Glutamatergic neuron (in vitro differentiated cells): ENCODE results near the gene RAD51B. TPM values are rescaled to one million over a fixed set of nuclear protein-coding genes. Genes with fewer than 3 reads are reported as not detected.

Experiments
- DNase-seq: peaks from one replicate; pipeline ENCODE4 v3.0.0; 2022
- H3K27ac Mint-ChIP-seq: one replicate; pipeline ENCODE4 v1.8.0; 2020; ENCODE audit warnings: mild to moderate bottlenecking, mixed read lengths, inconsistent platforms; ENCODE audit not compliant: unreplicated experiment
- H3K27me3 Mint-ChIP-seq: one replicate; pipeline ENCODE4 v1.8.0; 2020; ENCODE audit warnings: mild to moderate bottlenecking, moderate library complexity, mixed read lengths, inconsistent platforms; ENCODE audit not compliant: unreplicated experiment
- H3K36me3 Mint-ChIP-seq: one replicate; pipeline ENCODE4 v1.8.0; 2020; ENCODE audit warnings: mild to moderate bottlenecking, mixed read lengths, inconsistent platforms; ENCODE audit not compliant: unreplicated experiment
- H3K4me1 Mint-ChIP-seq: one replicate; pipeline ENCODE4 v1.8.0; 2020; ENCODE audit warnings: mild to moderate bottlenecking, low read depth, mixed read lengths, inconsistent platforms; ENCODE audit not compliant: unreplicated experiment
- H3K4me3 Mint-ChIP-seq: one replicate; pipeline ENCODE4 v1.8.0; 2020; ENCODE audit warnings: mild to moderate bottlenecking, mixed read lengths, inconsistent platforms; ENCODE audit not compliant: unreplicated experiment
- H3K9me3 Mint-ChIP-seq: one replicate; pipeline ENCODE4 v1.8.0; 2020; ENCODE audit warnings: mild to moderate bottlenecking, moderate library complexity, mixed read lengths, inconsistent platforms; ENCODE audit not compliant: unreplicated experiment
- total RNA-seq: library from RNA; stranded (reverse); fragmentation: NEBNext Ultra II Directional; extraction: Animal tissue kit (Norgen Biotek cat#: 25700); gene quantifications from one replicate; pipeline ENCODE4 v1.2.1, GENCODE V29; 2021; ENCODE audit not compliant: unreplicated experiment
- TF ChIP-seq, protein P1 (sequence below): fragments of 200-600 bp; sonication (generic); IDR thresholded peaks from one replicate; pipeline ENCODE4 v1.5.0; 2021; ENCODE audit not compliant: partially characterized antibody, unreplicated experiment

Gene RAD51B
- total RNA-seq, 1 donor from 2014 or later, result 9.7 TPM

DNA sequence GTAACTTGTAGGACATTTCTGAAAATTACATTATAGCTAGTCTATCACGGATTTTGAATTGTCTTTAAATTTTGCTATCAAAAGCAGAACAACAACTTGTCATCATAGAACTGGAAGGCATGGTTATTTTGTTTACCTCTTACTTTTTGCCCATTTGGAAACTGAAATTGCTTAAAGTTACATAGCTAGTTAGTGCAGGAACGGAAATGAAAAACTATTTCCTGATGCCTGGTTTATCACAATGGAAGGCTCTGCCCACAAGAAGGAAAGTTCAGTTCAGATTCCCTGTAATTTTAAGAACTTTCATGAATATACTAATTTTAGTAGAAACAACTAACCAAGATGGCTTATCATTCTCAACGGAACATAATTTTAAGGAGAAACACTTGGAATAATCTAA, 427.7 kb downstream of the RAD51B start:
- Mint-ChIP-seq H3K27me3 (no peaks in the 10 kb centered on the region), H3K36me3 (no peaks in the 10 kb centered on the region), H3K9me3 (no peaks in the 10 kb centered on the region), H3K4me1 (no peaks in the 10 kb centered on the region), H3K27ac (no peak overlapping the region), H3K4me3 (no peak overlapping the region)
- TF ChIP-seq, protein P1, sequence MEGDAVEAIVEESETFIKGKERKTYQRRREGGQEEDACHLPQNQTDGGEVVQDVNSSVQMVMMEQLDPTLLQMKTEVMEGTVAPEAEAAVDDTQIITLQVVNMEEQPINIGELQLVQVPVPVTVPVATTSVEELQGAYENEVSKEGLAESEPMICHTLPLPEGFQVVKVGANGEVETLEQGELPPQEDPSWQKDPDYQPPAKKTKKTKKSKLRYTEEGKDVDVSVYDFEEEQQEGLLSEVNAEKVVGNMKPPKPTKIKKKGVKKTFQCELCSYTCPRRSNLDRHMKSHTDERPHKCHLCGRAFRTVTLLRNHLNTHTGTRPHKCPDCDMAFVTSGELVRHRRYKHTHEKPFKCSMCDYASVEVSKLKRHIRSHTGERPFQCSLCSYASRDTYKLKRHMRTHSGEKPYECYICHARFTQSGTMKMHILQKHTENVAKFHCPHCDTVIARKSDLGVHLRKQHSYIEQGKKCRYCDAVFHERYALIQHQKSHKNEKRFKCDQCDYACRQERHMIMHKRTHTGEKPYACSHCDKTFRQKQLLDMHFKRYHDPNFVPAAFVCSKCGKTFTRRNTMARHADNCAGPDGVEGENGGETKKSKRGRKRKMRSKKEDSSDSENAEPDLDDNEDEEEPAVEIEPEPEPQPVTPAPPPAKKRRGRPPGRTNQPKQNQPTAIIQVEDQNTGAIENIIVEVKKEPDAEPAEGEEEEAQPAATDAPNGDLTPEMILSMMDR, result no peak
- DNase-seq, result no peak

DNA sequence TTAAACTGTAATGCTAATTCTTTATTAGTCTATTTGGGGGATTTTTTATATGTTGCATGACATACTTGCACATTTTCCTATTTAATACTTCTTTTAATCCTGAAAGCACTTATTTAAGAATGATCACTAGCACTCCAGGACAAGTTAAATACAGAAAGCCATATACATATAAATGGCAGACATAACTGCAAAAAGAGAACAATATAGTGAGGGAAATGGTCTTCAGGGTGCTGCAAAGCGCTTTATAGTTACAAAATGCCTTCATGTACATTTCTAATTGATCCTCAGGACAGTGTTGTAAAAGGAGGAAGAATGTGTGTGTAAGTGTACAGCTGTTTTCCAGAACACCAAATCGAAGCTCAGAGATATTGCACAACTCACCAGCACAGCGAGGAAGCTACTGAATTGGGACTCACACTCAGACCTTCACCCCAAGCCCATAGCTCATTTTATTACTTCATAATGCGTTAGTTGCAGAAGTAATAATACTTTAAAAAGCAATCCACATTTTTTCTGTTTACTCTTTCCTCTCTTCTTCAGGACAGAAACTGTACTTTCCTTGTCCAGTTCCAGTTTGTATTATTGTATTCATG, 428.2 kb downstream of the RAD51B start:
- Mint-ChIP-seq H3K9me3 (no peaks in the 10 kb centered on the region), H3K4me1 (no peaks in the 10 kb centered on the region), H3K27ac (no peak overlapping the region), H3K4me3 (no peak overlapping the region), H3K36me3 (no peaks in the 10 kb centered on the region), H3K27me3 (no peaks in the 10 kb centered on the region)
- no peak for DNase-seq
- TF ChIP-seq, protein P1, result no peak

DNA sequence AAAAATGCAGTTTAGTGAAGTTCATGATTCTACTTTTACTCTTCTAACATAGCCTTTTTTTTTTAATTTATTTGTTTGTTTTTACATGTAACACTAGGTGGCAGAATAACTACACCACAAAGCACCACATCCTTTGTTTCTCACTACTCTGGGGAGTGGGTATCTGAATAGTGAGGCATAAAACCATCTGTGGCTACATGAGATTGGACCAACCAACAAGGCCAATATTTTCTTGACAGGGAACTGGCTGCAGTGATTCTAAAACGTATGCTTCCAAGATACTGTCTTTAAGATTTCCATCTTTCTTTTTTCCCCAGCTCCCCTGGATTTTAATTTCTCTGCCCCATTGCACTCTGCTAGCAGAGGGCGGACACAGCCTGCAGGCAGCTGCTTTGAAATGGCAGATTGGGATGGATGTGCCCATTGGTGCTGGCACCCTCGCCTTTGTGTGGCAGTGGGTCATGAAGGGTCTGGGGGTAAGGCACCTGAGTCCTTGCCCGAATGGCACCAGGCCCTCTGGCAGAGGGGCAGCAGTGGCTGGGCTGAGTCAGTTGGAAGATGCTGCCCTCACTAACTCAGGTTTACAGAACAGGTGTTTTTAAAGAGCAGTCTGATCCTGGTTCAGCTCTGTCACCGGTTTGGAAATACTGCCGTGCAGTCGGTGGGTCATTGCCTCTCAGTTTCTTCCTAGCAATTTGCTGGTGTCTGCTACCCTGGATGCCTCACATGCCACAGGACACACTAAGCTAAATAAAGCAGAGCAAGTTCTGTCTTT, 429.1 kb downstream of the RAD51B start:
- peak; percentile 20 for DNase-seq

DNA sequence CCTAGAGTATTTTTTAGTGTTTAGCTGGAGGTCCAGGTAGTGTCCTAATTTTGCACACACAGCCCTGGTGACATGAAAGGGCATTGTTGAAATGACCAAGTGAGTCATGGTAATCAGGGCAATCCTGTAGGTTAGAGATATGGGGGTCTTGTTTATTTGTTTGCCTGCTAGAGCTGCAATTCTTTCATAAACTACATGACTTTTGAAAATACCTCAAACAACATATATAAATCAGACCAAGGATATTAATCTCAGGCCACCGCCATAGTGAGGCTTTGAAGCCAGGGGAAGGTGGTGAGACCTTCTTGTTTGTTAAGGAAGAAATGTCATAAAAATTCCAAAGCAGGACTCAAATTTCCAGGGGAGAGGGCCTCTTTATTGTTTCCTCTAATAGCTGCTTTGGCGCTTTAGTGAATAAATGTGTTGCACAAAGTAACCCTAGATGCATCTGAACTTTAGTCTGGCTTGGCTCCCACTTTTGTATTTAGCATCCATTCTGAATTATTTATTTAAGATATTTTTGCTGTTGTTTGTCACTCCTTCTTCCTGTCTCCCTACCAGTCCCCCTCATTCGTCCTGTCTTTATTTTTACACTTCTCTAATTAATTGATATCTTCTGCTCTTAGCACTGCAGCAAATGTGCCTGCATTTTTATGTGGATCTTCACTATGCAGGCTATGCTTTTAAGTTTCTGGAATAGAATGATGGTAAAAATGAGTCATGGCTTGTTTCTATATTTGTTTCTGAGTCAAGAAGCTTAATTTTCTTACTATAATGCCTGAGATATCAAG, 430.3 kb downstream of the RAD51B start:
- Mint-ChIP-seq H3K4me3 (no peak overlapping the region), H3K9me3 (no peaks in the 10 kb centered on the region), H3K4me1 (no peaks in the 10 kb centered on the region), H3K36me3 (no peaks in the 10 kb centered on the region), H3K27ac (no peak overlapping the region), H3K27me3 (no peaks in the 10 kb centered on the region)
- no peak for DNase-seq
- TF ChIP-seq, protein P1, result no peak

More for the DNA sequence above, 429.1 kb downstream of the RAD51B start:
- Mint-ChIP-seq H3K9me3 (no peaks in the 10 kb centered on the region), H3K36me3 (no peaks in the 10 kb centered on the region), H3K4me3 (no peak overlapping the region), H3K4me1 (no peaks in the 10 kb centered on the region), H3K27me3 (no peaks in the 10 kb centered on the region), H3K27ac (no peak overlapping the region)
- TF ChIP-seq, protein P1, result peak; percentile 61
